NCI-H146 treated with DMSO at 0.1 percent for 48 hours (cell line): ENCODE measurements around the gene ANK3.
"Not testable (repeated sequence)": the region's sequence is repeated elsewhere in the genome, so short reads cannot be mapped to it uniquely, and the experiment has no call there.

Source experiments
- DNase-seq: peaks from one replicate; lab custom pipeline; 2025; ENCODE audit not compliant: unreplicated experiment; lab: John Stamatoyannopoulos, UW

Gene ANK3

DNA sequence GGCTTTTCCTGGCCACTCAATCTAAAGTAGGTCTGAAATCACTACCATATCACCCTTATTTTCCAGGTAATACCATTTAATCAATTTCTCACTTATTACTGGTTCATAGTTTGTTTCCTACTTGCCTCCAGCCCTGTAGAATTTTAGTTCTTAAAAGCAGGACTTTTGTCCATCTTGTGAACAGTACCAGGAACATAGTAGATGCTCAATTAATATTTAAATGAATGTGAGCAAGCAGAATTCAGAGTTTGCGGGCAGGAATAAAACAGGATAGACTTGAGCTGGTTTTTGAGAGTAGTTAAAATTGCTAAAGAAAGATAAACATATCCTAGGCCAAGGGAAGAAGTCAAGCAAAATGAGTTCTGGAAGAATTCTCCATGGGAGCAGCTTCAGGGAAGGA, 77.9 kb downstream of the ANK3 start:
- DNase-seq, result no peak

DNA sequence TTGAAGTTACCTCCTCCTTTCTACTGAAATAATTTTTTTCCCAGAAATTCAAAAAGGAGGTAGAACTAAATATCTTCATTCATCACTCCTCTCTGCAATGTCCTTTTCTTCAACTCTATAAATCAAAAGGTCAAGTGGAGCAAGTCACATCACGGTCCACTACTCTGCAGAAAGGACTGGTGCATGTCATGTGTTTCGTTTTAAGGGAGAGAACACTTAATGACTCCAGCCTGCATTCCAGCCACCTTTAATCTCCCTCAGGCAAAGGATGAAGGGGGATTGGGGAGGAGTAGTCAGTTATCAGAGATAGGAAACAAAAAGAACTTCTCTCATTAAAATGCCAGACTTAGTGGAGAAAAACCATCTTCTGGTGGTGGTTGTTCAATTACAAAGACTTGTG, 78.9 kb downstream of the ANK3 start:
- no peak for DNase-seq

DNA sequence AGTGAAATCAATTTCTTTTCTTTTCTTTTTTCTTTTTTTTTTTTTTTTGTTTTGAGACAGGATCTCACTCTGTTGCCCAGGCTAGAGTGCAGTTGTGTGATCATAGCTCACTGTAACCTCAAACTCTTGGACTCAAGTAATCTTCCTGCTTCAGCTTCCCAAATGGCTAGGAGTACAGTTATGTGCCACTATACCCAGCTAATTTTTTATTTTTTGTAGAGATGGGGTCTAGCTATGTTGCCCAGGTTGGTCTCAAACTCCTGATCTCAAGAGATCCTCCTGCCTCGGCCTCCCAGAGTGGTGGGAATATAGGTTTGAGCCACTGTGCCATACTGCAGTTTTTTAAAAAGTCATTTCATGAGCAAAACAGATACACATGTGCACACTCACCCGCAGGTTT, 79.8 kb downstream of the ANK3 start:
- no peak for DNase-seq

DNA sequence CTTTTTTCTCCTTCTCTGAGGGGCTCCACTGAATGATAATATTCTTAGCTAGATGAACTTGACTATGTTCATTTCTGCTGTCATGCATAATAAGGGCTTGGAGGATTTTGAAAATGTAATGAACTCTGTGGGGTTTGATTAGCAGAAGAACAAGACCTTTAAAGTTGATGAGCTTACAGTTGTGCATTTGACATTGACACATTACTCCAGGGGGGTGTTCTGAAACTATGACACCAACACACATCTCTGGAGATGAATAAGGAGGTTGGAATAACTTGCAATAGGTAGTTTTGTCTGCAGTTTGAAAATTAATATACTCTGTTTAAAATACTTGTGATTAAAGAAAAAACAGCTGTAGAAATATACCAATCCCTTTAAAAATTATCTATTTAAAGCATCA, 80.3 kb downstream of the ANK3 start:
- no peak for DNase-seq

DNA sequence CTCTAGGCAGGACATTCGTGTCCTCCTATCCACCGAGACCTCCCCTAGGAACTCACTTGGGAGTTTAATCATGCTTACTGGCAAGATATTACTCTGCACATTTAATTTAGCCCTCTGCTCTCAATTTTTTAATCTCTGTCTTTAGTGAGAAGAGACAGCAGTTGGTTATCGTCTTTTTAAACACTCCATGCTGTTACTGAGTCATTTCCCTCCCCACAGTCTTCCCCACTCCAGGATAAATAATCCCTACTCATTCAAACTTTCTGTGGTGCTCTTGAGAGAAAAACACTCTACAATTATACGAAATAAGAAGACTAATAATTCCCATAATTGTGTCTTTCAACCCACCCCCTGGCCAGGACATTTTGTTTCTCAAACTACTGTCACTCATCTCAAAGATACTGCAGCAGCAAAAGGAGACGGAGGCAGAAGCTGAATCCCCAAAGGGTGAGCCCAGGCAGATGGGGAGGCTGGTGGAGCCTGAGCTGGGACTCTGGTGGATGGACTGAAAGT, 84.2 kb downstream of the ANK3 start:
- DNase-seq, result no peak

DNA sequence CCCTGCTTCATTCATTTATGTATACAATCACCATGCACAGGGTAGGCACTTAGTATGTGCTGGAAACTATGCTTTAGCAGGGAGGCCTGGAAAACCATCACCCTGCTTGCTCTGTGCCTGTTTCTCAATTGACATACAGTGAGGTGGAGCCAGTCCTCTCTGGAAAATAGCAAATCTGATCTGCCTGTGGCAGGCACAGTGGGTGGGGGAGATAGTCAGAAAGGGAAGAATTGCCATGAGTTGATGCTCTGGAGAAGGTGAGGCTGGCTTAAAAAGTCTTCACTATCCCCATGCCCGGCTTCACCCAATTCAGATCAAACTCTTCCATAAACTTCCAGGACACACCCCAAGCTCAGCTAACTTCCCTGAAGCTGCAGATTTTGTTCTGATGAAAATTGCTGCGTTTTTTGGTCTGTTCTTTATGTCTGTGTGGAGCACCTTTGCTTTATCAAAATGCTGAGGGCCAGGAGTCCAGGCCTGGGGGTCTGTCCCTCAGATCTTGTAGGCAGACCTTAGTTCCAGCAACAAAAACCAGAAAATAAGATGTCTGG, 84.8 kb downstream of the ANK3 start:
- DNase-seq, result no peak

DNA sequence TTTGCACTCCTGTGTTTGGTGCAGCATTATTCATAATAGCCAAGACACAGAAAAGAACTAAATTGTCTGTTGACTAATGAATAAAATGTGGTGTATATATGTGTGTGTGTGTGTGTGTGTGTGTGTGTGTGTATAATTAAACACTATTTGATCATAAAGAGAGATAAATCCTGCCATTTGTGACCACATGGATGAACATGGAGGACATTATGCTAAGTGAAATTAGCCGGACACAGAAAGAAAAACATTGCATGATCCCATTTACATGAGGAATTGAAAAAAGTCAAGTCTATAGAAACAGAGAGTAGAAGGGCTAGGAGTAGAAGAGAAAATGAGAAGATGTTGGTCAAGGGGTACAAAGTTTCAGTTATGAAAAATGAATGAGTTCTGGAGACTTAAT, 85.9 kb downstream of the ANK3 start:
- DNase-seq, result no peak

DNA sequence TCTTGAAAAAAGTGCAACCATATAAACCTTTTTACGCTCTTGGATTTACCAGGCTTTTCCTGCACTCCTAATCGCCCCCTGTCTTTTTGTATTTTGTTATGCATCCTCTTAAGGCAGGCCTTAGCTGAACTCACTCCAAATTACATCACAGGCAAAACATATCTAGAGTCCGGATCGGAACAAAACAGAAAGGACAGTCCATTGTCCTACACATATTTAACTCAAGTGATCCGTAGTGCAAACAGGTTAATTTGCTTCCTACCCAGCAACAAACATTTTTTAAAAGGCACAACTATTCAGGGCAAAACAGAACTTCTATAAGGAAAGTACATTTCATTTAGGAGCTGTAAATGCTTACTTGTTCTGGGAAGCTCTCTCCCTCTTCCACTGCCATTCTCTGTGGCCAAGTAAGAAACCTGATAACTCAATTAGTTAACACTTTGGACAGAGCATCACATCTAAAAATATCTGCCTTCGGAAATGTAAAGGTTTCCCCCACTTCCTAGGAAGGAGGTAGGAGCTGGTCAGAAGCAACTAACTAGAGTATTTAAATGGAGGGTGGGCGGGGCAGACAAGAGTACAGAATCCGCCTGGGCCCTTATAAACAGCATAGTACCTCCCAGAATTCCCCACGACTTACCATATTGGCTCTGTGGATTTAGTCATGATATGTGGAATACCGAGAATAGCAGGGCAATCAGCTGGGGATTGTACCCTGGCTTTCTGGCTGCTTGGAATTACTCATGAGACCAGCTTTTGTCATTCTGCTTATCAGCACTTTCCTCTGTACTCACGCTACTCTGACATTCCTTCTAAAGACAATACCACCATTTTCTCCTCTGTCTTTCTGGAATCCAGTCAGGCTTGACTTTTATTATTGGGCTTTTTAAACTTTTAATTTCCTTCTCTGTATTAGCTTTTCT, 89.5 kb downstream of the ANK3 start:
- no peak for DNase-seq

DNA sequence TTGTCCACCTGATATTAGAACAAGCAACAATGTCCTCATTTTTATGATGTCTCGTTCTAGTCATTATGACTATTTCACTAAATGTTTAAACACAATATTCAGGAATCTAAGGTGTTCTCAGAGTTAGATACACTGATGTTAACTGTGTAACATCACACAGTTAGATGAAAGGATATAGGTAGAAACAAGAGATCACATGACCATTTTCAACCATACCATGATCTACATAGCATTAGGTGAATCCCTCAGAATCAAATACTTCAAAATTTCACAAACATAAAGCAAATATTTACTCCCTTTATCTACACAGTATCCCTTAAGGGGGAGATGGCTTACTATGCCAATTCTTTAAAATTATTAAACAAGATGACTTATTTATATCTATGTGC, 90.3 kb downstream of the ANK3 start:
- DNase-seq, result no peak

DNA sequence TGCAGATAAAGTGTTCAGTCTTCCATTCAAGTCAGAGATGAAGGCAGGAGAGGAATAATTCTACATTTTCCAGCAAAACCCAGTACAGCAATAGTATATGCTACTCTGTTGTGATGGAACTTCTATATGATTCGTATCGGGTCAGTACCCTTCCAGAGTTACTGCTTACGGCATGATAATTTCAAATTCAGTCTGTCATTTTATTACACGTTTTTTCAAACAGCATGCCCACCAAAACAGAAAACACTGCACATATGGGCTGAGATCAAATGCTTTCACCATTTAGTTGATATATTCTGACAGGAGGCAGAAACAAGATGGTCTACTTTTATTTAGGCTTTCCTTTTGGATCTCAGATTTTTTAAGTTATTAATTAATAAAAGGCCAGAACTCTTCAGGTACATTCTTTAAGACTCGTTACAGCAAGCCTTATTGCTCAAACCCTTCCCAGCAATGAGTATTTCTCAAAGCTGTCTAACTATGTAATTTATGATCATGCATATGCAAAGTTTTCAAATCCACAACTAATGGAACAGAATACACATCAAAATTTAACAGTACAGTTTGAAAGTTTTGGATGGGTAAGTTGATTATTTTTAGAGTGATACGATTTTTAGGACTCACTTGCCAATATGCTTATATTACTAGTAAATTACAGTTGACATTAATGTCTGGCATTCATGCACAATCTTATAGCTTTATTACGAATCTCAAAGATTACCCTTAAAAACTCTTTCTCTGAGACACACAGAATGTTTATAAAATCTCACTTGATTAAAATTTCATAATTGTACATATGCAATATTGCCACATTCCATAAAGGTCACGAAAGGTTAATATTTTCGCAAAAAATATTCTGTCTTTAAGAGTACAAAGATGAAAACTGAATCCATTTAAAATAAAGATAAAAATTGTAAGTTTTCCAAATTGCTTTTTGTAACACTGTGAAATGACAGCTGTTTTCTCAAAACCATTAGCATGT, 91.0 kb downstream of the ANK3 start:
- DNase-seq, result no peak

DNA sequence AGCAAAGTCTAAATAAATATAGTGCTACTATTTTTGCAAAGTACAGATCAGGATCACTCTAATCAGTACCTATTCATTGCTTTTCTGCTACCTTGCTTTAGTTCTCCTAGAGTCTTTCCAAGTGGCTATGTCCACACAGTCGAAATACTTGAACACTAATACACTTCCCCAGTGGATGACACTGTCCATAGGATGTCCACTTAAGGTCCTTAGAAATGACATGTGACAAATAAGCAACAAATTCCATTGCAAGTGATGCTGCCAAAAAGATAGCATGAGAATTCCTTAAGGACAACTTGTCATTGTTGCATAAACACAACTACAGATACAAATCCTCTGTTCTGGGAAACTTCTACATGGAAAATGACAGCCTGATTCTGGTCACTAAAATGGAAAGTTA, 93.6 kb downstream of the ANK3 start:
- no peak for DNase-seq

DNA sequence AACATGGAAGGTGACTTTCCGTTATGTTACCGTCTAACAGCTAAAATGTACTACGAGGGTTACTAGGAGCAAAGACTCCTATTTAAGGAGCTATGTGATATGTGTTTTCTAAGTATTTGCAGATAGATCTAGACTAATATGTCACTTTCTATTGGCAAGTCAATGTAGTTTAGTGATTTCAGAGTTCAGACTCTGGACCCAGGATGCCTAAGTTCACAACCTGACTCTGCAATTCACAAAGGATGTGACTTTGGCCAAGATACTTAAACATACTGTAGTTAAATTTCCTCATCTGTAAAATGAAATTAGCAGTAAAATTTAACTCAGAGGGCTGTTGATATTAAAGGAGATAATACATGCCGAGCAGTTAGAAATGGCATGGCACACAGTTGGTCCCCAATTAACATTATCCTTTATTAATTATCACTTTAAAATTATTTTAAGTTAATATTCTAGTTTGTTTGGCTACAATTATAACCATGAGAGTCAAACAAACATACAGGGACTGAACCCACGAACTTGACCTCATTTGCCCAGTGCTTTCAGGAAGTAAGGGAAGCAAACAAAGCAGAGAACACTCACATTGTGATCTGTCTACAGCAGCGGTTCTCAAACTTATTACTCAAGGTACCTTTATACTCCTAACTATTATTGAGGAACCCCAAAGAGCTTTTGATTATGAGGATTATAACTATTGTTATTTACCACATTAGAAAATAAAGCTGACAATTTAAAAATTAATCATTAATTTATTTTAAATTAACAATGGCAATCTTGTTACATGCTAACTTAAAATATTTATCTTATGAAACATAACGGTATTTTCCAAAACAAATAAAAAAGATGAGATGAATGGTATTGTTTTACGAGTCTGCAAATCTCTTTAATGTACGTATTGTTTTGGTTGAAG, 94.4 kb downstream of the ANK3 start:
- no peak for DNase-seq

DNA sequence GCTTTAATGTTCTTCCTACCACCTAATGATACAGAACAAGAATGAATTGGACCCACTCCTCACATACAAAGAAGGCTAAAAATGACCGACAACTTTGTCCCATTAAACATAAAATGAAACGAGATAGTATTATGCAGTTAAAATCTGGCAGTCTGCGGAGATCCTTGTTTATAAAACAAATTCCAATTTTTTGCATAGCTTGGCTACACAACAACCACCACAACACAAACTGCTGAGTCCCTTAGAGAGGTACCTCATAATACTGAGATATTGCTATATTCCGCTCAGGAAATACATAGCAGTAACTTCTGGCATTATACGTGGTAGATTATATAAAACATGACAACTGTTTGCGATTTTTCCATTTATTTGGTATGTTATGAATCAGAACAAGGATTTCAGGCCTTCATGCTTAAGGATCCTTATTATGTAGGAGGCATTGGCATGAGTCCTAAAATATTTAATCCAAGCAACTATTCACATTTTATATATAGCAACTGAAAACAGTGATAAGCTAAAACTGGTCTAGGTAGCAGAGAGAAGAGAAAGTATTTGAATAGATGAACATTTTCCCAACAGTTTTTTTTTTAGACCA, 96.0 kb downstream of the ANK3 start:
- DNase-seq, result no peak

DNA sequence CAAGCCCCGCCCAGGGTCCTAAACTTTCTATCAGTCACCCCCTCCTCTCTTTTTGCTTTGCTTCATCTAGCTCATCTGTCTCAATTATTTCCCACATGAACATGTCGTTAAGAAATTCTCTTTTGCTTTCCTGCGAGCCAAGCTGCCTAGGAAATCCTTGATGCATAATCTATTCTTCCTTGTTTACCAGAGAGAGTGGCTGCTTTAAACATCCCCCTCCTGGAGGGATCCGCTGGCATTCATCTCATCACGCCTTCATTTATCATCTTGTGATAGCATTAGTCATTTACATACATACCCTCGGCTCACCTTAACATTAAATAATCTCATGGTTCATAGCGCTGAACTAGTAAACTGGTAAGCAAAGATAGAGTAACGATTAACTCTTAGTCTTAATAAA, 96.7 kb downstream of the ANK3 start:
- DNase-seq, result no peak

DNA sequence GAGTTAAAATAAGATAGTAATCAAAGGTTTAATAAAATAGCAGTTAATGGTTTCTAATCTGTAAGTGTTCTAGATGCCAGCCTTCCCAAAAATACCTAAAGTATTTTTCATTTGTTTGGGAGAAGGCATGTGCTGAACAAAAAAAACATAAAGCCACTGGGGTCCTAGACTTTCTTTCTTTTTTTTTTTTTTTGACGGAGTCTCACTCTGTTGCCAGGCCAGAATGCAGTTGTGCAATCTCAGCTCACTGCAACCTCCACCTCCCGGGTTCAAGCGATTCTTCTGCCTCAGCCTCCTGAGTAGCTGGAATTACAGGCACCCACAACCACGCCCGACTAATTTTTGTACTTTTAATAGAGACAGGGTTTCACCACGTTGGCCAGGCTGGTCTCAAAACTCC, 97.1 kb downstream of the ANK3 start:
- DNase-seq, result not testable (repeated sequence)

DNA sequence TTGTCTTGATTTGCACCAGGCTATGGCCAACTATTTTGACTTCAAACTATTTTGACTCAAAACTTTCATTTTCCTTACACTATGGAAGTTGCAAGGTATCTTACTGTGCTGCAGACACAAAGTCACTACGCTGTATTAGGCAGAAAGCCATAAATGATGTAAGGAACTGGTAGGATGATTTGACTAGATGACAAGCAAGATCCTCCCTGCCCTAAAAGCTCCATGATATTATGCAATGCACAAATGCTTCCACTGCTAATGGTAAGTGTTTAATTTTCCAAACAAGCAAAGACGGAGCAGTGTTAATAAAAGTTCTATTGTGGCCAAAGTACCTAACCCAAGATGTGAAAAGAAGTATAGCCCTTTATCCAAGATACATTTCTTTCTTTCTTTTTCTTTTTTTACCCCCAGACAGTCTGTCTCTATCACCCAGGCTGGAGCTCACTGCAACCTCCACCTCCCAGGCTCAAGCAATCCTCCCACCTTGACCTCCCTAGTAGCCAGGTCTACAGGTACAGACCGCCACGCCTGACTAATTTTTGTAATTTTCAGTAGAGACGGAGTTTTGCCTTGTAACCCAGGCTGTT, 98.2 kb downstream of the ANK3 start:
- no peak for DNase-seq

DNA sequence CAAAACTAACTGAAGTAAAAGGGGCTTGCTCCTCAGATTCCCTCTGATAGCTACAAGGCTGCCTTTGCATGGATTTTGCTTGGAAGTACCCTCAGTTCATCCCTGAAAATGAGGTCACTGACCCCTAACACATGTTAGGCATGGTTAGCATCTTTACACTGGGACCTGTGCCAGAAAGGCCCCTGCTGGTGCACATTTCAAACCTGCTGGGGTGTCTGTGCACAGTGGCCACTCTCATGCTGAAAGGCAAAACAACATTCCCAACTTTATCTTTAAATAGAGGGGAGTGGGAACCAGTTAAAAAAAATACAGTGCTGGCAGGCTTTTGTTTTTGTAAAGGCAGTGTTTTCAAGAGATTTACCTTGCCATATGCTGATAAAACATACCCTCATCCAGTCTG, 99.1 kb downstream of the ANK3 start:
- DNase-seq, result no peak

DNA sequence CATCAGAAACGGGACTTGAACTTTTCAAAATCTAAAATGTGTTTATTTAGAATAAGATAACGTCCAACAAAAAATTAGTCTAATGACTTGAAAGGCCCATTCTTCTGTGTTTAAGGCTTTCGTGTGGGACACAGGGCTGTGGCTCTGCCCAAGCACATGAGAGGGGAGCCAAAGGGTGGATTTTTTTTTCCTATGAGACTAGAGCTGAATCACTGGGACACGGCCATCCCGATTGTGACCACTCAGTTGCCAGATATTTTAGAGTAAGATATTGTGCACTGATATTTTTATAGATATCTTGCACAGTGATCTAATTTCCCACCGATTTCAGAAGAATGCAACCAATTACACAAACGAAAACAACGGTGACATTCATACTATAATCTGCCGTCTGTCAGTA, 99.9 kb downstream of the ANK3 start:
- DNase-seq, result no peak

DNA sequence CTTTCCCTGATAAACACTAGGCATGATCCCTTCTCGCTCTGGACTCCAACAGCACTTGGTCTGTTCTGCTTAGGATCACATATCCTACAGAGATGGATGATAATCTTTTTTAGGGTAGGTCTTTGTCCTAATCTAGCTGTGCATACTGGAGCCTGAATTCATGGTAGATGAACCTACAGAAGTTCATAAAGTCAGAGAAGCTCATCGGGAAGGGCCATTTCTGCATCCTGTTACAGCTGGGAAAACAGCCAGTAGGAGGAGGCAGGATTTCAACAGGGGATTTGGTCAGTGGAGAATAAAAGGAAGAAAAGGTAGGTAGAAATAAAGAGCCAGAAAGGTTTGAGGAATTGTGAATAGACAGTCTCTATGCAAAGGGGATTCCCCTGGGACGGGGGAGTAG, 101.4 kb downstream of the ANK3 start:
- no peak for DNase-seq

DNA sequence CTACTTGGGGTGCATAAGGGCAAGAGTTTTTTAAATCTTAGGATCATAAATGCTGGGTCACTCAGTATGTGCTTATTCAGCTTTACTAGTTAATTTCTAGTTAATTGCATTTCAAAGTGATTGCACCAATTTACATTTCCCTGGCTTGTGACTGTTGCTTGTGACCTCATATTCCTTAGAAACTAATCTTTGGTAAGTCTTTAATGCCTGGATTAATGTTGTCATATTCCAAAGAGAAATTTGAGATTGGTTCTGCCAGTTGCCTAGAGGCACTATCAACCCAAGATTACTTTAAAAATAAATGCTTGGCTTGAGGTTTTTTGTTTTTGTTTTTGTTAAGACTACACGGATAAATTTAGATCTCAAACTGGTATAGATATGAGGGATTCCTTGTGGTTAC, 103.1 kb downstream of the ANK3 start:
- DNase-seq, result no peak
